ENCODE measurements around the gene TUBA3D.
"Not testable (repeated sequence)": the region's sequence is repeated elsewhere in the genome, so short reads cannot be mapped to it uniquely, and the experiment has no call there.

GRCh38 chr2:131483981-131484820, 8.3 kb downstream of the TUBA3D start:
- TF ChIP-seq CTCF (conservative IDR thresholded peaks at IDR 0.05; ENCODE audit: low read length); EZH2phosphoT487 (IDR thresholded peaks at IDR 0.05; ENCODE audit: borderline replicate concordance, low read depth, low read length): not testable (repeated sequence)

Measured in OCI-LY7 (cell line).